Cardiac fibroblast (primary cell): Measurements from ENCODE around the gene NCK2.

Source experiments
- DNase-seq, 2 donors: peaks; one replicate each; pipeline versions ENCODE4 v3.0.0 to v3.0.0-alpha.2; 2010; ENCODE audit warnings: low read depth in 2 of 2
- H3K4me3 ChIP-seq, 2 donors: replicated peaks in 1 of 2; 1 replicate in 1 of 2; 2 replicates in 1 of 2; pipeline ENCODE4 v1.5.1; 2011; ENCODE audit warnings: low read depth in 2 of 2, low read length in 2 of 2, mild to moderate bottlenecking in 2 of 2, moderate library complexity in 1 of 2
- CTCF ChIP-seq: IDR thresholded peaks from one replicate; pipeline ENCODE4 v1.5.1; 2011; ENCODE audit warnings: low read depth, mild to moderate bottlenecking, low read length, inconsistent platforms

Gene NCK2

DNA sequence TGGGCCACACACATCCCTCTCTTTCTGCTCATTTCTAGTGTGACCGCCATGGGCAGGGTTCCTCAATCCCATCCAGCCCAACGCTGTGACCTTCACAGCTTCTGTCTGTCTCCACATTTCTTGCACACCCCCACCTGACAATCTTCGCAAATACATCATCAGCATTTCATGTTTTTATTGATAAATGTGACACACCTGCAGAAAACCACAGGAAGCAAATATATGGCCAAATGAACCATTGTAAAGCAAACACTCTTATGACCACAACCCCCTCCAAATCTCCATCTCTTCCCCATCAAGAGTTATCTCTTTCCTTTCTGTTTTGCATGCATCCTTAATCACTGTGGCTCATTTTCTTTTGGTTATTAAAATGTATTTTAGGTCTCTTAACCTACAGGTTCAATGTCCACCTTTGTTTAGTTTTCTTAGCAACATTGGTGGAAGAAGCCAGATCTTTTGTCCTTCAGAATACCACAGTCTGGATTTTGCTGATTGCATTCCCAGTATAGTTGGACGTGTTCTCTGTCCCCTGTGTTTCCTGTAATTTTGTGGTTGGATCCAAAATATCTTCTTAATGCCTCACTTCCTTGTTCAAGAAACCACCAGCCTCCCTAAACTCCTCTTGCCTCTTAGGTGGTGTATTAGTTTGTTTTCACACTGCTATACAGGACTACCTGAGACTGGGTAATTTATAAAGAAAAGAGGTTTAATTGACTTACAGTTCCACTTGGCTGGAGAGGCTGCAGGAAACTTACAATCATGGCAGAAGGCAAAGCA, 9.8 kb upstream of the NCK2 start:
- no peak overlapping the region for H3K4me3 ChIP-seq
- TF ChIP-seq CTCF = no peak
- DNase-seq = peak; percentile 71 to 73

- H3K4me3 ChIP-seq = no peak overlapping the region
- no peak for TF ChIP-seq CTCF
- no peak for DNase-seq
Observed at GRCh38 chr2:105736145-105736544, 8.6 kb upstream of the NCK2 start.

- no peak for TF ChIP-seq CTCF
- no peak overlapping the region for H3K4me3 ChIP-seq
- no peak for DNase-seq
Observed at GRCh38 chr2:105737980-105738657, 6.6 kb upstream of the NCK2 start.

DNA sequence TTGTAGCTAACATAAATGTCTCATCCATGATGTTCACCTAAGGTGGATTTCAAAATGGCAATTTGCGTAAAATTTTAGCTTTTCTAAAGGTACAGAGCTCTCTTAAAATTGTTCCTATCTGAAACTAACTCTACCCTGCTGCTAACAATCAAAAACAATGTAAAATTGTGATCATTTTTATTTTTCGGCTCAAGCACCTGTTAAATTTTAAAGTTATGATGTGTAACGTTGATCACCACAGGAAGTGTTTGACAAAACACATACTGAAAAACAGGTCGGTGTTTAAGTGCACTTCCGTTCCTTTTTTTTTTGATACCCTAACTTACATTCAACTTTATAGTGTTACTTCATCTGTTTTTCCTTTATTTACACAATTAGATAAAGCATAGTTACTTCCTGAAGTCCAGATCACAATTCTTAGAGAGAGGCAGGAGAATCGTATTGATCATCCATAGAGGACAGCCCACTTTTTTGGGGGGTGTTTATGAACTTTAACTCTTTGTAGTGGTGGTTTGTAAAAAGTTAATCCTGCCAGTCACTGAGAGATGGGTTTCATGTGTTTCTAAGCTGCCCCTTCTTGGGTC, 6.0 kb upstream of the NCK2 start:
- H3K4me3 ChIP-seq = no peak overlapping the region
- no peak for DNase-seq
- TF ChIP-seq CTCF = no peak

DNA sequence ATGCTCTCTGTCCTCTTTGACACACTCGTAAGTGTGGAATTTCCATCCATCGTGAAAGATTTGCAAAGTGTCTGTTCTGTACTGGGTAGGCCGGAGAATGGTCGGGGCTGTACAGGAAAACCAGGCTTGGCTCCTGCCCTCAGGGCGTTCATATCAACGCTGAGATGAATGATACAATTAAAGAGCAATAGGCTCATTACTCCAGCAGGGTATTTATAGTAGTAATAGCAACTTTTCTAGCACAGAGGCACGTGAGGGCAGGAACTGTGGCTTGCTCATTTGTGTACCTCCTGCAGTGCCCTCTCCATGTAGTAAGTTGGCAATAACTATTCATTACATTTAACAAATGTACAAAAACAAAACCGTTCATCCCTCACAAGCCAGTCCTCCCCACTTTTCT, 5.3 kb upstream of the NCK2 start:
- no peak overlapping the region for H3K4me3 ChIP-seq
- no peak for TF ChIP-seq CTCF
- DNase-seq = no peak

GRCh38 chr2:105739944-105740530, 4.7 kb upstream of the NCK2 start:
- no peak for DNase-seq
- no peak overlapping the region for H3K4me3 ChIP-seq
- TF ChIP-seq CTCF = no peak
